Measurements from ENCODE around the gene MIAT.

DNA sequence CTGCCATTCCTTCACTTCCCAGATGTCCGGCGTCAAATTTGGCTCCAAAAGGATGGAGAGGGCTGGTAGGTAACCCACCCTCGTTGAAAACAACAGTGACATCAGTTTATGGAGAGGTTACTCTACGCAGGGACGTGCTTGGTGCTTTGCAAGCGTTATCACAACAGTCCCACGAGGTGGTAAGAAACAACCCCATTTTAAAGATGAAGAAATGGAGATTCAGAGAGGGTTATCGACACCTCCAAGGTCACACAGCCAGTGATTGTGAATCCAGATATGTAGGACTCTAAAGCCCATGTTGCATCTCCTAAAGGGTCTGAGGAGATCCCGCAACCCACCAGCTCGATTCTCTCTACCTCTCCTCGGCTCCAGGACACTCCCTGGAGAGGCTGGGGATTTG lies 773 bp downstream of the MIAT start:
- TF ChIP-seq, protein P1, sequence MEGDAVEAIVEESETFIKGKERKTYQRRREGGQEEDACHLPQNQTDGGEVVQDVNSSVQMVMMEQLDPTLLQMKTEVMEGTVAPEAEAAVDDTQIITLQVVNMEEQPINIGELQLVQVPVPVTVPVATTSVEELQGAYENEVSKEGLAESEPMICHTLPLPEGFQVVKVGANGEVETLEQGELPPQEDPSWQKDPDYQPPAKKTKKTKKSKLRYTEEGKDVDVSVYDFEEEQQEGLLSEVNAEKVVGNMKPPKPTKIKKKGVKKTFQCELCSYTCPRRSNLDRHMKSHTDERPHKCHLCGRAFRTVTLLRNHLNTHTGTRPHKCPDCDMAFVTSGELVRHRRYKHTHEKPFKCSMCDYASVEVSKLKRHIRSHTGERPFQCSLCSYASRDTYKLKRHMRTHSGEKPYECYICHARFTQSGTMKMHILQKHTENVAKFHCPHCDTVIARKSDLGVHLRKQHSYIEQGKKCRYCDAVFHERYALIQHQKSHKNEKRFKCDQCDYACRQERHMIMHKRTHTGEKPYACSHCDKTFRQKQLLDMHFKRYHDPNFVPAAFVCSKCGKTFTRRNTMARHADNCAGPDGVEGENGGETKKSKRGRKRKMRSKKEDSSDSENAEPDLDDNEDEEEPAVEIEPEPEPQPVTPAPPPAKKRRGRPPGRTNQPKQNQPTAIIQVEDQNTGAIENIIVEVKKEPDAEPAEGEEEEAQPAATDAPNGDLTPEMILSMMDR (IDR thresholded peaks at IDR 0.05) = no peak
- TF ChIP-seq POLR2A (IDR thresholded peaks at IDR 0.05) = no peak
